Neural progenitor cell (in vitro differentiated cells): ENCODE data around the gene SLC35F3. TPM values are rescaled to one million over a fixed set of nuclear protein-coding genes. Genes with fewer than 3 reads are reported as not detected.
A peak's percentile ranks its signal among the peaks of the same experiment; 100 is the strongest.

ENCODE experiments used
- DNase-seq: peaks from one replicate; pipeline ENCODE4 v3.0.0-alpha.2; 2016; ENCODE audit warnings: low spot score
- H2AFZ ChIP-seq: fragments of 200-600 bp; sonication (generic); replicated peaks from 2 replicates; pipeline ENCODE4 v1.6.1; 2016; ENCODE audit warnings: antibody characterized with exemption
- H3F3A ChIP-seq: fragments of 200-600 bp; sonication (generic); 2 replicates; pipeline ENCODE4 v1.6.1; 2016; ENCODE audit warnings: antibody characterized with exemption, low read depth
- H3K27ac ChIP-seq: fragments of 200-600 bp; sonication (generic); 2 replicates; pipeline ENCODE4 v1.5.1; 2016; ENCODE audit warnings: mild to moderate bottlenecking
- H3K27me3 ChIP-seq: fragments of 200-600 bp; sonication (generic); 2 replicates; pipeline ENCODE4 v1.6.1; 2016; ENCODE audit warnings: mild to moderate bottlenecking, moderate library complexity
- H3K36me3 ChIP-seq: fragments of 200-600 bp; sonication (generic); 2 replicates; pipeline ENCODE4 v1.5.1; 2016
- H3K4me1 ChIP-seq: fragments of 200-600 bp; sonication (generic); 2 replicates; pipeline ENCODE4 v1.6.1; 2016; ENCODE audit warnings: mixed run types
- H3K4me2 ChIP-seq: fragments of 200-600 bp; sonication (generic); 2 replicates; pipeline ENCODE4 v1.6.1; 2016
- H3K4me3 ChIP-seq: fragments of 200-600 bp; sonication (generic); 2 replicates; pipeline ENCODE4 v1.5.1; 2016
- H3K79me2 ChIP-seq: fragments of 200-600 bp; sonication (generic); 2 replicates; pipeline ENCODE4 v1.6.1; 2016; ENCODE audit warnings: low read depth
- H3K9ac ChIP-seq: fragments of 200-600 bp; sonication (generic); 2 replicates; pipeline ENCODE4 v1.6.1; 2016
- H3K9me3 ChIP-seq: fragments of 200-600 bp; sonication (generic); 2 replicates; pipeline ENCODE4 v1.5.1; 2016; ENCODE audit warnings: low read depth
- H4K20me1 ChIP-seq: fragments of 200-600 bp; sonication (generic); 2 replicates; pipeline ENCODE4 v1.6.1; 2016; ENCODE audit warnings: low read depth
- H3K27ac Mint-ChIP-seq: 3 replicates; pipeline ENCODE4 v1.8.0; 2021; ENCODE audit warnings: mixed read lengths
- H3K27me3 Mint-ChIP-seq: 2 replicates; pipeline ENCODE4 v1.8.0; 2022; ENCODE audit warnings: low read depth, mild to moderate bottlenecking, inconsistent platforms, moderate library complexity, mixed read lengths; ENCODE audit not compliant: insufficient read depth
- H3K36me3 Mint-ChIP-seq: 3 replicates; pipeline ENCODE4 v1.8.0; 2021; ENCODE audit warnings: mixed read lengths
- H3K4me1 Mint-ChIP-seq: 3 replicates; pipeline ENCODE4 v1.8.0; 2021; ENCODE audit warnings: mixed read lengths
- H3K4me3 Mint-ChIP-seq: 3 replicates; pipeline ENCODE4 v1.8.0; 2021; ENCODE audit warnings: mild to moderate bottlenecking, moderate library complexity, mixed read lengths
- H3K9me3 Mint-ChIP-seq: 3 replicates; pipeline ENCODE4 v1.8.0; 2020; ENCODE audit warnings: mixed read lengths
- CTCF ChIP-seq: fragments of 200-600 bp; sonication (generic); IDR thresholded peaks from 2 replicates; pipeline ENCODE4 v1.5.1; 2017; ENCODE audit warnings: antibody characterized with exemption, mild to moderate bottlenecking
- EZH2 ChIP-seq: fragments of 200-600 bp; sonication (generic); IDR thresholded peaks from 2 replicates; pipeline ENCODE4 v1.6.1; 2017; ENCODE audit warnings: antibody characterized with exemption, mild to moderate bottlenecking, moderate library complexity
- EZH2phosphoT487 ChIP-seq: fragments of 200-600 bp; sonication (generic); IDR thresholded peaks from 2 replicates; pipeline ENCODE4 v1.6.1; 2017; ENCODE audit warnings: antibody characterized with exemption
- total RNA-seq: library from RNA; depleted of rRNA; stranded (reverse); fragments of >200 nt; gene quantifications from 2 replicates; pipeline ENCODE4 v1.2.3, GENCODE V29; 2015; ENCODE audit warnings: low replicate concordance

Gene SLC35F3
- total RNA-seq, 1 donor from 2014 or later: 0.79 TPM

- no peak overlapping the region for H3K4me2 ChIP-seq
- no peaks in the 10 kb centered on the region for H3K9me3 Mint-ChIP-seq
- no peaks in the 10 kb centered on the region for H3K9me3 ChIP-seq
- no peaks in the 10 kb centered on the region for H4K20me1 ChIP-seq
- H3F3A ChIP-seq: no peaks in the 10 kb centered on the region
- H3K36me3 ChIP-seq: no peaks in the 10 kb centered on the region
- peaks cover 31% of the 10 kb centered on the region for H3K27me3 ChIP-seq
- peaks cover 12% of the 10 kb centered on the region for H3K4me1 ChIP-seq
- H3K4me3 Mint-ChIP-seq: no peak overlapping the region
- TF ChIP-seq EZH2phosphoT487: no peak
- TF ChIP-seq EZH2: no peak
- no peak for TF ChIP-seq CTCF
- peak; percentile 31 for DNase-seq
- H3K27me3 Mint-ChIP-seq: peaks cover 6% of the 10 kb centered on the region
- no peak overlapping the region for H3K4me3 ChIP-seq
- H3K27ac Mint-ChIP-seq: no peak overlapping the region
- H3K79me2 ChIP-seq: no peaks in the 10 kb centered on the region
- H3K36me3 Mint-ChIP-seq: no peaks in the 10 kb centered on the region
- no peak overlapping the region for H3K9ac ChIP-seq
- no peak overlapping the region for H3K27ac ChIP-seq
- H2AFZ ChIP-seq: no peak overlapping the region
- peaks cover 16% of the 10 kb centered on the region for H3K4me1 Mint-ChIP-seq
Measured at GRCh38 chr1:234327577-234328164, 423.2 kb downstream of the SLC35F3 start.

GRCh38 chr1:234330843-234331215, 426.4 kb downstream of the SLC35F3 start:
- peaks cover 11% of the 10 kb centered on the region for H3K27me3 ChIP-seq
- DNase-seq: no peak
- H3K9ac ChIP-seq: no peak overlapping the region
- H3K36me3 Mint-ChIP-seq: no peaks in the 10 kb centered on the region
- H3K4me1 Mint-ChIP-seq: peaks cover 16% of the 10 kb centered on the region
- no peak overlapping the region for H3K4me3 ChIP-seq
- no peaks in the 10 kb centered on the region for H3F3A ChIP-seq
- TF ChIP-seq EZH2phosphoT487 (no peak), EZH2 (no peak), CTCF (no peak)
- peaks cover under 1% of the 10 kb centered on the region for H3K9me3 Mint-ChIP-seq
- no peak overlapping the region for H3K4me2 ChIP-seq
- no peaks in the 10 kb centered on the region for H4K20me1 ChIP-seq
- H3K9me3 ChIP-seq: no peaks in the 10 kb centered on the region
- H3K27ac ChIP-seq: no peak overlapping the region
- H3K4me3 Mint-ChIP-seq: no peak overlapping the region
- H3K27me3 Mint-ChIP-seq: peaks cover 6% of the 10 kb centered on the region
- no peak overlapping the region for H3K27ac Mint-ChIP-seq
- H3K36me3 ChIP-seq: no peaks in the 10 kb centered on the region
- H3K4me1 ChIP-seq: peaks cover 12% of the 10 kb centered on the region
- no peaks in the 10 kb centered on the region for H3K79me2 ChIP-seq
- H2AFZ ChIP-seq: no peak overlapping the region

- no peaks in the 10 kb centered on the region for H3K9me3 ChIP-seq
- no peak overlapping the region for H3K4me2 ChIP-seq
- Mint-ChIP-seq H3K4me3 (no peak overlapping the region), H3K27me3 (peaks cover 1% of the 10 kb centered on the region), H3K27ac (no peak overlapping the region), H3K9me3 (peaks cover 3% of the 10 kb centered on the region), H3K36me3 (no peaks in the 10 kb centered on the region), H3K4me1 (peaks cover 16% of the 10 kb centered on the region)
- no peaks in the 10 kb centered on the region for H3K79me2 ChIP-seq
- no peak overlapping the region for H2AFZ ChIP-seq
- peaks cover 12% of the 10 kb centered on the region for H3K4me1 ChIP-seq
- no peak overlapping the region for H3K27ac ChIP-seq
- TF ChIP-seq EZH2phosphoT487 (no peak), CTCF (no peak), EZH2 (no peak)
- no peak for DNase-seq
- H3F3A ChIP-seq: no peaks in the 10 kb centered on the region
- no peaks in the 10 kb centered on the region for H3K36me3 ChIP-seq
- no peak overlapping the region for H3K4me3 ChIP-seq
- H3K27me3 ChIP-seq: peaks cover 4% of the 10 kb centered on the region
- no peaks in the 10 kb centered on the region for H4K20me1 ChIP-seq
- H3K9ac ChIP-seq: no peak overlapping the region
Measured at GRCh38 chr1:234331507-234331906, 427.0 kb downstream of the SLC35F3 start.
